IgD-negative memory B cell (primary cell): ENCODE results near the gene CTNNBL1. TPM values are rescaled to one million over a fixed set of nuclear protein-coding genes. Genes with fewer than 3 reads are reported as not detected.
A peak's percentile ranks its signal among the peaks of the same experiment; 100 is the strongest.

ENCODE experiments used
- H3K27ac Mint-ChIP-seq, 3 donors: one replicate each; pipeline ENCODE4 v1.8.0; 2020 to 2022; ENCODE audit warnings: mild to moderate bottlenecking in 3 of 3, mixed read lengths in 3 of 3, moderate library complexity in 1 of 3
- H3K27me3 Mint-ChIP-seq: one replicate; pipeline ENCODE4 v1.8.0; 2021; ENCODE audit warnings: mixed read lengths
- H3K36me3 Mint-ChIP-seq: one replicate; pipeline ENCODE4 v1.8.0; 2020; ENCODE audit warnings: mild to moderate bottlenecking, mixed read lengths
- H3K4me1 Mint-ChIP-seq, 3 donors: one replicate each; pipeline ENCODE4 v1.8.0; 2020 to 2022; ENCODE audit warnings: mixed read lengths in 3 of 3, mild to moderate bottlenecking in 1 of 3
- H3K4me3 Mint-ChIP-seq, 4 donors: one replicate each; pipeline ENCODE4 v1.8.0; 2020 to 2022; ENCODE audit warnings: mild to moderate bottlenecking in 4 of 4, mixed read lengths in 4 of 4, moderate library complexity in 3 of 4
- H3K9me3 Mint-ChIP-seq, 3 donors: one replicate each; pipeline ENCODE4 v1.8.0; 2020 to 2021; ENCODE audit warnings: mixed read lengths in 3 of 3, mild to moderate bottlenecking in 1 of 3
- polyA plus RNA-seq: library from polyadenylated mRNA; unstranded; fragments of 300-500 nt; fragmentation: Illumina TruSeq; gene quantifications from one replicate; pipeline ENCODE4 v1.2.3, GENCODE V29; 2021

Gene CTNNBL1
- polyA plus RNA-seq, 1 donor from 2014 or later = 119 TPM

DNA sequence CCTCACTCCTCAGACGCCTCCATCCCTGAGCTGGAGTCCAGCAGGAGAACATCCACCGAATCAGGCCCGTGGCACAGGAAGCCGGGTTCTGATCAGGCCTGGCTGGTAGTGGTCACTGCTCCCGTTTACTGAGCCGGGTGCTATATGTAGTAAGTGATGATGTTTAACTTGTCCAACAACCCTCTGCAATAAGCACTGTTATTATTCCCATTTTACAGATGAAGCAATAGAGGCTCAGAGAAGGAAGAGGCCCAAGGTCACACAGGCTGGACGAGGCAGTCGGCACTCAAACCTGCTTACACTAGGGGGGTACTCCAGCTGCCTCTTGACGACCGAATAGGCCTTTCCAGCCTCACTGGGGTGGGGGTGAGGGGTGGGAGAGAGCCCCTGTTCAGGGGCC lies 194.8 kb downstream of the CTNNBL1 start:
- H3K9me3 Mint-ChIP-seq = no peaks in the 10 kb centered on the region
- no peak overlapping the region for H3K27ac Mint-ChIP-seq
- no peaks in the 10 kb centered on the region for H3K36me3 Mint-ChIP-seq
- no peaks in the 10 kb centered on the region for H3K27me3 Mint-ChIP-seq
- peaks cover 0 to 3% (median 2%) of the 10 kb centered on the region in 3 donors for H3K4me1 Mint-ChIP-seq
- H3K4me3 Mint-ChIP-seq = no peak overlapping the region

DNA sequence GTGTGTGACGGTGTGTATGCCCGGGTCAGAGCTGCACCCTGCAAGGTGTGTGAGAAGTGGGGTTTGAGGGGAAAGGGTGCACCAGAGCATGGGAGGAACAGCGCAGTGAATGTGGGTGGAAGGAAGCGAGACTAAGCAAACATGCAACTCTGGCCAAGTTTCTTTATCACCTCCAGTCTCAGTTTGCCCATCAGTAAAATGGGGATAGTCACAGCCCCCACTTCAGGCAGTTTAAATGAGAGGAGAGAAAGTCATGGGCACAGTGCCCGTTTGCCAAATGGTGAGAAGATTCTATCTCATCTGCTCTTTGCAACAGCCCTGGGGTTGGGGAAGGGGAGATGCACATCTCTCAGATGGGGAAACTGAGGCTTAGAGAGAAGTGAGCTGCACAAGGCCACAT lies 196.3 kb downstream of the CTNNBL1 start:
- H3K27ac Mint-ChIP-seq = no peak overlapping the region
- H3K4me3 Mint-ChIP-seq = no peak overlapping the region
- H3K9me3 Mint-ChIP-seq = no peaks in the 10 kb centered on the region
- no peaks in the 10 kb centered on the region for H3K36me3 Mint-ChIP-seq
- peaks cover 0 to 3% (median 2%) of the 10 kb centered on the region in 3 donors for H3K4me1 Mint-ChIP-seq
- no peaks in the 10 kb centered on the region for H3K27me3 Mint-ChIP-seq

DNA sequence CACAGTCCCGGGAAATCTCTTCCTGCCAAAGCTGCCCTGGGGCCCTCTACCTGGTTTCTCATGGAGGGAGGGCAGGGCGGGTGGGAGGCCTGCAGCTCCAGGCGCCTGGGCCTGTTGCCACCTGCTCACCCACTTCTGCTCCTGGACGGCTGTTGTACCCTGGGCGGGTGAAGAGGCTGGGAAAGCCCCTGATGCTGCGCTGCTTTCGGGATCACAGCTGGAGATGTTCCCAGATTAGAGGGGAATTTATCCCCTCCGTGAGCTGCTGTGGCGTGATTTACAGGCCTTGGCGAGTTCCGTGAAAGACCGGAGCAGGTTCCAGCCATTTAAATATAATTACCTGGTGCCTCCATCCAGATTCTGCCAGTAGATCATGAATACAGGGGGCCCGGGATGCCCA lies 196.8 kb downstream of the CTNNBL1 start:
- no peak overlapping the region for H3K4me3 Mint-ChIP-seq
- H3K9me3 Mint-ChIP-seq = no peaks in the 10 kb centered on the region
- H3K4me1 Mint-ChIP-seq = peaks cover 0 to 3% (median 2%) of the 10 kb centered on the region in 3 donors
- H3K27me3 Mint-ChIP-seq = no peaks in the 10 kb centered on the region
- H3K36me3 Mint-ChIP-seq = no peaks in the 10 kb centered on the region
- H3K27ac Mint-ChIP-seq = no peak overlapping the region

DNA sequence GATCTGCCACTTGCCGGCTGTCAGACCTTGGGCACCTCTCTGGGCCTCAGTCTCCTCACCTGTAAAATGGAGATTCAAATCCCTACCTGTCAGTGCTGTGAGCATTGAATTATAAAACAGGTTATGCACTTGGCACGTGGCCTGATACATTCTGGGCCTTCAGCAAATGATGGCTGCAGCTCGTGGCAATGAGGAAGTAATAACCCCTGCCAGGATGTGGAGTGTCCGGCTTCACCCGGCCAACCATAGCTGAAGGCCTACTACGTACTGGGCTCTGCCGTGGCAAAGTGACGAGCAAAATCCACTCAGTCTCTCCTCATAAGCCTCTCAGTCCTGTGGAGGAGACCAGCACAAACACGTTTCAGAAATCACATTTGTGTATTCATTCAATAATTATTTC lies 198.2 kb downstream of the CTNNBL1 start:
- Mint-ChIP-seq H3K36me3 (no peaks in the 10 kb centered on the region), H3K4me1 (peaks cover 0 to 3% (median 2%) of the 10 kb centered on the region in 3 donors), H3K27ac (peak overlapping the region in 1 of 3 donors; percentile 31), H3K9me3 (no peaks in the 10 kb centered on the region), H3K4me3 (no peak overlapping the region), H3K27me3 (peaks cover 2% of the 10 kb centered on the region)

DNA sequence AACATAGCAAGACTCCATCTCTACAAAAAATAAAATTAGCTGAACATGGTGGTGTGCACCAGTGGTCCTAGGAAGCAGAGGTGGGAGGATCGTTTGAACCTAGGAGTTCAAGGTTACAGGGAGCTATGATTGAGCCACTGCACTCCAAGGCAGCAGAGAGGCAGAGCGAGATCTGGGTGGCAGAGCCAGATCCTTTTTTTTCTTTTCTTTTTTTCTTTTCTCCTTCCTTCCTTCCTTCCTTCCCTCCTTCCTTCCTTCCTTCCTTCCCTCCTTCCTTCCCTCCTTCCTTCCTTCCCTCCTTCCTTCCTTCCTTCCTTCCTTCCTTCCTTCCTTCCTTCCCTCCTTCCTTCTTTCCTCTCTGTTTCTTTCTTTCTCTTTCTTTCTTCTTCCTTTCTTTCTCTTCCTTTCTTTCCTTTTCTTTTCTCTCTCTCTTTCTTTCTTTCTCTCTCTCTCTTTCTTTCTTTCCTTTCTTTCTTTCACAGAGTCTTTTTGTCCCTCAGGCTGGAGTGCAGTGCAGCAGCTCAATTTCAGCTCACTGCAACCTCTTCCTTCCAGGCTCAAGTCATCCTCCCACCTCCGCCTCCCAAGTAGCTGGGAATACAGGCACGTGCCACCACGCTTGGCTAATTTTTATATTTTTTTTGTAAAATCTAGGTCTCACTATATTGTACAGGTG lies 199.9 kb downstream of the CTNNBL1 start:
- Mint-ChIP-seq H3K9me3 (no peaks in the 10 kb centered on the region), H3K4me3 (no peak overlapping the region), H3K27ac (no peak overlapping the region), H3K36me3 (no peaks in the 10 kb centered on the region), H3K27me3 (peaks cover 2% of the 10 kb centered on the region), H3K4me1 (peaks cover 0 to 3% (median 2%) of the 10 kb centered on the region in 3 donors)

DNA sequence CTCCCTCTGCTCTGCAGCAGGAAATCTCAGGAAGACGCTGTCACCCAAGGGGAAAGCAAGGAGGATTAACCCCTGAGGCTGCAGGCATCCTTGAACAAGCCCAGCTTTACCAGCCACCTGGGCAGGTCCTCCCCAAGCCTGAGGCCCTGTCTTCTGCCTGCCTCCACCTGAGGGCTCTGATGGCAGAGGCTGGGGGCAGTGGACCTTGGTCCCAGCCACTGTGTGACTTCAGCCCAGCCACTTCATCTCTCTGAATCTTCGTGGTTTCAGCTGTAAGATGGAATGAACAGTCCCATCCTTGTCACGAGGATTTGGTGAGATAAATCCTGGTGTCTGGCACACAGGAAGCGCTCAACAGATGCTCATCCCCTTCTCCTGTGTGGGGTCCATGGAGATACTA lies 200.6 kb downstream of the CTNNBL1 start:
- Mint-ChIP-seq H3K27ac (peak overlapping the region in 1 of 3 donors; percentile 52), H3K4me1 (peaks cover 0 to 3% (median 2%) of the 10 kb centered on the region in 3 donors), H3K9me3 (no peaks in the 10 kb centered on the region), H3K36me3 (no peaks in the 10 kb centered on the region), H3K4me3 (no peak overlapping the region), H3K27me3 (peaks cover 2% of the 10 kb centered on the region)

DNA sequence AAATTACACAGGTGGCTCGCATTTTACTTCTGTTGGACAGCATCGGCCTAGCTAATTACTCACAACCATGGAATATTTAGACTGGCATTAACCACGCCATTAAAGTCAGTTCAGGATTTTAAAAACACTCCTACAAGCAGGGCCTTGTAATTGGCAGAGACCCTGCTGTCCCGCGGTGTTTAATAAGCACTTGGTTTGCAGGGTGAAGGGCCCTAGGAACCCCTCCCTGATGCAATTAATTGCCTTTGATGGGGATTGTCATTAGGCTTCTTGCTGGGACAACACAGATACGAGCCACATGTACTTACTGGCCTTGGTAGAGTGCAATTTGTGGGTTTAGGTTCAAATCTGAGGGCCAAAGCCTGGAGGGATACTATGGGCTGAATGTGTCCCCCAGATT lies 201.3 kb downstream of the CTNNBL1 start:
- no peak overlapping the region for H3K27ac Mint-ChIP-seq

DNA sequence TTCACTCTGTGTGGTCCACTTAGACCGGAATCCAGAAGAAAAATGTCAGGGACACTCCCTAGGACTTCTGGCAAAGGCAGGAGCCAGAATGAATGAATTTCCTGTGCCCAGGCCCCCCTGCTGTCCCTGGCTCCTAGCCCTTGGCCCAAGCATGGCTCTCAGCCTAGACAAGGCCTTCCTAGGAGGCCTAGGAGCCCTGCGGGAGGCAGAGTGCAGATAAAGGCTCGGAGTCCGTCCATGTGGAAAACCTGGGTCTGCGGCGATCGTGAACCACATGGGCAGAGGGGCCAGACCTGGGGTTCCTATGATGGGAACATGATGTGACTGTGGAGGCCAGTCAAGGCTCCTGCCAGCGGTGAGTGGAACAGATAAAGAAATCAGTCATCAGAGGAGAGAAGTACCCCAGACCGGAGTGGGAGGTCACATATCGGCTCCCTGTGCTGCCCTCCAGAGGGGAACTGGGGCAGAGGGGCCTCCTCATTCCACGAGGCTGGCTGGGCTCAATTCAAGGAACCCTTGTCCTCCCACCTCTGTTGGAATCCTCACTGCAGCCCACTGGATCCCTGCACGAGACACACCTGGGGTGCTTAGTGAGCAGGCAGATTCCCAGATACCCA lies 203.2 kb downstream of the CTNNBL1 start:
- no peak overlapping the region for H3K27ac Mint-ChIP-seq
- H3K27me3 Mint-ChIP-seq = peaks cover 9% of the 10 kb centered on the region
- H3K36me3 Mint-ChIP-seq = no peaks in the 10 kb centered on the region
- H3K4me1 Mint-ChIP-seq = peaks cover 0 to 3% (median under 1%) of the 10 kb centered on the region in 3 donors
- peaks cover 0 to 2% (median 0%) of the 10 kb centered on the region in 3 donors for H3K9me3 Mint-ChIP-seq
- H3K4me3 Mint-ChIP-seq = no peak overlapping the region

More for the DNA sequence above, 201.3 kb downstream of the CTNNBL1 start:
- Mint-ChIP-seq H3K4me1 (no peaks in the 10 kb centered on the region), H3K9me3 (no peaks in the 10 kb centered on the region), H3K27me3 (peaks cover 2% of the 10 kb centered on the region), H3K4me3 (no peak overlapping the region), H3K36me3 (no peaks in the 10 kb centered on the region)

DNA sequence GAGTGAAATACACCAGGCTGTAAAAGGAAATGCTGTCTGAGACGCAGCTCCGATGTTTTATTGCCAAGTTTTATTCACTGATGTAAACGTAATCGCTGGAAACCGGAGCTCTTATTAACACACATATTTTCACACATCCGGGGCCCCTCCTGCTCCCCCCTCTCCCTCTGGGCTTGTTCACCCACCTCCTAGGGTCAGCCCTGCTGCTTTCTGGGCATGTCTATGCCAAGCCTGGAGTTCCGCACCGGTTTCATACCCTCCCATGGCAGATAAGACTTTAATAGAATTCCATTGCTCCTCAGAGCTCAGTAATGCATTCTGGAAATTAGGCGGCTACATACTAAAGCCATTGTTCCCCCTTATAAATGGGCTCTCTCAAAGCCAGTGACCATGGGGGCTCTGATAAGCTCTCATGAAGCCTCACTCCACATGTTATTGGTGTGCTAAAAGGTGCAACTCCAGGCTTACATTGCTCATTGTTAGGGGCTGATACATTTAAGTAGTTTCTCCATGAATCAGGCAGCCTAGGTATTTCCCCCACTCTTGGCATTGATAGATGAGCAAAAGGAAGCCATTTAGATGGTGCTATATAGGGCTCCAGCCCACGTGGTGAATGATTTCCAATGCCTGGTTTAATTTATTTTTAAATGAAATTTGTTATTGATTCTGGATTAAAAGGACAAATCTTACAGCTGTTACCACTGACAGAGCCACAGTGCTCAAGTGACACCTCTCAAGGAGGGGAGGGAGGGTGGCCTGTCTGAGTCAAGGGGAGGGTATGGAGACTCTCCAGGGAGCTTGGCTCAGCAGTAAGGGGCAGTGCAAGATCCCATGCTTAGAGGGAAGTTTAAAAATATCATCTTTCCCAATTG lies 204.6 kb downstream of the CTNNBL1 start:
- Mint-ChIP-seq H3K9me3 (peaks cover 0 to 6% (median 0%) of the 10 kb centered on the region in 3 donors), H3K36me3 (no peaks in the 10 kb centered on the region), H3K4me3 (no peak overlapping the region), H3K4me1 (peaks cover 4 to 7% (median 5%) of the 10 kb centered on the region in 3 donors), H3K27me3 (peaks cover 14% of the 10 kb centered on the region), H3K27ac (no peak overlapping the region)

DNA sequence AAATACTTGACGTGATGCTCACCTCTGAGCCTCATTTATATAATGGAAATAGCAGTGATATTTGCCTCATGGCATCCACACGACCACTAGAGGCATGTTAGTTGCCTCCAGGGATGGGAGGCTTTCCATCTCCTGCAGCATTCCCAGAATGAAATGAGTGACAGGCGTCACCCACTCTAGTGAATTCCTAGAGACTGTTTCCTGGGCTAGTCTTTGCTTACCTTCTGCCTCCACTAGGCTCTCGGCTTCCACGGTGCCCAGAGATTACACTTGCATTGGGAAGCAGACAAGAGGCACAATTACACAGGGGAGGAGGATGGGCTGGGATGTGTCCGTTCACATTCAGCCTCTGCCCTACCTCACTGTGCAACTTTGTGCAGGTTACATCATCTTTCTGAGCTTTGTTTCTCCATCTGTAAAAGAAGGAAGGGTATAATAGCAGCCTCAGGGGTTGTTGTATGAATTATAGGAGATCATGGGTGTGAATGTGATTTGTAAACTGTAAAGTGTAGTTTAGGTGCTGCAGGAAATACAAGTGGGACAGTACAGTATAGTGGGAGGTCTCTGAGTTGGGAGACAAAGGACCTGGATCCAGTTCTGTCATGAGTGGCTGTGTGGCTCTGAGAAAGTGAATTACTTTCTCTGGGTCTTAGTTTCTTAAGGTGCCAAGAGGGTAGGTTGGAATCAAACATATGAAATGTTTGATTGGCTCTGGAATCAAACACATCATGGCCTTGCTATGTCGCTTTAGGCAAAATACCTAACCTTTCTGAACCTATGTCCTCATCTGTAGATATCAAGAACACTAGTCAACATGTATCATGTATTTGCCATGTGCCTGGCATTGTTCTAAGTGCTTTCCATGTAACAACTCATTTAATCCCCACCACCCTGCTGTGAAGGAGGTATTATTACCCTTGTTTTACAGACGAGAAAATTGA lies 205.5 kb downstream of the CTNNBL1 start:
- Mint-ChIP-seq H3K4me3 (no peak overlapping the region), H3K27ac (no peak overlapping the region), H3K9me3 (peaks cover 0 to 6% (median 0%) of the 10 kb centered on the region in 3 donors), H3K27me3 (peaks cover 20% of the 10 kb centered on the region), H3K4me1 (peaks cover 8 to 11% (median 8%) of the 10 kb centered on the region in 3 donors), H3K36me3 (peaks cover 3% of the 10 kb centered on the region)

DNA sequence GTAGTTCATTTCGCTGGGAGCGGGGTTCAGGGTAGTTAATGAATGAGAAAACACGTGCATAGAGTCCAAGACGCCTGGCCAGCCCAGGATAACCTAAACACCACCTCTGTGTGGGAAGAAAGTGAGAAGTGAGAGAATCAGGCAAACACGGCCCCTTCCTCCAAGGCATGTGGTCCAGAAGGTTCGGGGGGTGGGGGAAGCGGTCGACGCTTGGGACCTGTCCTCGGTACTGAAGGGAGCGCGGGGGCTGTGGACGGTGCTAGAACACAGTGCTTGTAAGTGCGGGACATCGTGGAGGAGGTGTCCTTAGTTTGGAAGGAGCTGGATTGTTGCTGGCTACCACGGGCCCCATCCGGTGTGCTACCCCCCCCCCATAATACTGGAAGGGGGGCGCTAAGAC lies 207.4 kb downstream of the CTNNBL1 start:
- H3K4me1 Mint-ChIP-seq = peaks cover 8 to 11% (median 8%) of the 10 kb centered on the region in 3 donors
- no peak overlapping the region for H3K27ac Mint-ChIP-seq
- peak overlapping the region in 1 of 4 donors; percentile 54 for H3K4me3 Mint-ChIP-seq
- H3K36me3 Mint-ChIP-seq = peaks cover 3% of the 10 kb centered on the region
- H3K27me3 Mint-ChIP-seq = peaks cover 27% of the 10 kb centered on the region
- peaks cover 0 to 6% (median 0%) of the 10 kb centered on the region in 3 donors for H3K9me3 Mint-ChIP-seq

DNA sequence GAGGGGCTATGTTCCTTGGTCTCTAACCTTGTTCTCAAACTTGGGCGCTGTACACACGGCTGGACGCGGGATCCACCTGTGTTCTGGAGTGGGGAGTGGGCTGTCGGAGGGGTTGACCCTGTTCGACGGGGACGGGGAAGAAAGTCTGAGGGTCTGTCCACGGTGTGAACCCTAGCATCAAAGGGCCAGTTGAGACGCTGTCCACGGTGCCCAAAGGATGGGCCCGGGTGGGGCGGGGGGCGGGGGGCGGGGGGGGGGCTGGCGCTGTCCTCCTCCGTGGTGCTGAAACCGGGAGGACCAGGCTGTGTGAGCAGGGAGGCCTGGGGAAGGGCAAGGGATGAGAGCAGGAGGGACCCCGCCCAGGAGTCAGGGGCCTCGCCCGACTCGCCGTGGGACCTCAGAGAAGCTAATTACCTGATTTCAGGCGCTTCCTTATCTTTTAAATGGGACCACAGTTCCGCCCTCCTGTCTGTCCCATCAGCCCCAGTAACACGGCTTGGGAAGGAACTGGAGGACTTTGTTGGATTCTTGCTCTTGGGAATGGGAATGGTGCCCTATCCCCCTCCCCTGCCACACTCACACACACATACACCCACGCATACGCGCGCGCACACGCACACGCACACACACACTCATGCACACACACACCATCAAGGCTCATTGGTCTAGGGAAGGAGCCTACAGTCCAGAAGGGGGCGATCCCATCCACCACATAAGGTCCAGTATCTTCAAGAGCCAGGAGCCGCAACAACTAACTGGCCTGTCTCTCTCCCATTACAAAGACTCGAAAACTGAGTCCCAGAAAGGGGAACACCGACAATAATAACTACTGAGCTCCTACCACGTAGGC lies 208.0 kb downstream of the CTNNBL1 start:
- Mint-ChIP-seq H3K4me3 (peak overlapping the region; percentile 21 to 93 (median 82)), H3K27me3 (peaks cover 30% of the 10 kb centered on the region), H3K36me3 (peaks cover 3% of the 10 kb centered on the region), H3K9me3 (peaks cover 0 to 6% (median 0%) of the 10 kb centered on the region in 3 donors), H3K27ac (peak overlapping the region in 1 of 3 donors; percentile 81), H3K4me1 (peaks cover 8 to 11% (median 8%) of the 10 kb centered on the region in 3 donors)

DNA sequence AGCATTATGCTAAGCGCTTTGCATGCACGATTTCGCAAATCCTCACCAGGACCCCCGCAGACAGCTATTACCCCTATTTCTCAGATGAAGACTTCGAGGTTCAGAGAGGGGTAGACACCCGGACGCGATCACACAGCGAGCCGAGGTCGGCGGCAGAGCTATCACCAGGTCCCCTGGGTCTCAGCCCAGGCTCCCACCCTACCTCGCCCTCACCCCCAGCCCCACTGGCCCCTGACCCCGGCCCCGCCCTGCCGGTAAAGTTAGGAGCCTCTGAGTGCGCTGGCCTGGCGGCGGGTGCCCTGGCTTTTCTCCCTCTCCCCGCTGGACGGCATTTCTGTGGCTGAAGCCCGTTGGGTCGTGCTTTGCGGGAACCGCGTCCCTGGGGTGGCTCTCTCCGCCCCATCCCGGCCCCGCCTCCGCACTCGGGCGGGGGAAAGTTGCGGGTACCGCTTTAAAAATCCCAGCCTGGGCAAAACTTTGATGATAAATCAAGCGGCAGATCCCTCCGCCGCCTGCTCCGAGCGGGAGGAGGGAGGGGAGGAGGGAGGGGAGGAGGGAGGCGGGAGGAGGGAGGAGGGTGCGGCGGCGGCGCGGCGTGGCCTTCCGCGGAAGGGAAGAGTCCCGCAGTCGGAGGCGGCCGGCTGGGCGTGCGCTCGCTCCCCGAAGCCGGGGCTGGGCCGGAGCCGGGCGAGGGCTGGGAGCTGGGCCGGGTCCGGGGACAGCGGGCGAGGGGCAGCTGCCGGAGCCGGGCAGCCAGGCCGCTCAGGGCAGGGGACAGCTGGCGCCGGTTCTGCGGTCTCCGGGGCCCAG lies 208.9 kb downstream of the CTNNBL1 start, which contains the start of gene VSTM2L:
Gene VSTM2L, plus strand, starts transcription at position 624 of the 810 bp plus-strand sequence. CDS start 224 bp downstream, outside the sequence.
- Mint-ChIP-seq H3K27ac (peak within 1 kb of the TSS; percentile 21 to 81 (median 46)), H3K4me1 (peaks cover 8 to 11% (median 8%) of the 10 kb centered on the region in 3 donors), H3K27me3 (peaks cover 32% of the 10 kb centered on the region), H3K36me3 (peaks cover 3% of the 10 kb centered on the region), H3K9me3 (peaks cover 0 to 6% (median 0%) of the 10 kb centered on the region in 3 donors), H3K4me3 (peak within 1 kb of the TSS; percentile 28 to 93 (median 86))
